IMR-90 (cell line): Measurements from ENCODE around the gene ZNF514. TPM values are rescaled to one million over a fixed set of nuclear protein-coding genes. Genes with fewer than 3 reads are reported as not detected.

Source experiments
- ATAC-seq: fragments of 200-7000 bp; cut with Tn5 transposase; 2 replicates; pipeline ENCODE4 v1.9.1; 2020; ENCODE audit warnings: low read depth, mild to moderate bottlenecking, moderate library complexity
- BruUV-seq: library from RNA; stranded (reverse); fragments of 400-500 nt; replicated peaks from 2 replicates; lab custom pipeline; 2021; lab: Mats Ljungman, UMichigan
- CTCF ChIA-PET: fragments of 300-600 bp; formaldehyde crosslinking; extraction: SDS; loops from one replicate; lab custom pipeline; 2021; ENCODE audit warnings: antibody characterized with exemption; lab: Yijun Ruan, JAX
- POLR2A ChIA-PET: fragments of 300-600 bp; sonication (Branson Sonifier 250); formaldehyde crosslinking; loops from one replicate; lab custom pipeline; 2022; ENCODE audit warnings: antibody characterized with exemption; ENCODE audit not compliant: unreplicated experiment; lab: Charles Lee
- DNase-seq: peaks from one replicate; pipeline ENCODE4 v3.0.0; 2013
- H2AFZ ChIP-seq: replicated peaks from 2 replicates; pipeline ENCODE3; 2013; ENCODE audit warnings: low read length, mild to moderate bottlenecking; ENCODE audit not compliant: poor library complexity
- H2AK5ac ChIP-seq: 2 replicates; pipeline ENCODE4 v1.6.1; 2013; ENCODE audit warnings: low read depth, low read length, inconsistent platforms
- H2AK9ac ChIP-seq: replicated peaks from 2 replicates; pipeline ENCODE3; 2013; ENCODE audit warnings: mild to moderate bottlenecking, low read depth, low read length, moderate library complexity; ENCODE audit not compliant: poor library complexity
- H2BK120ac ChIP-seq: 2 replicates; pipeline ENCODE4 v1.6.1; 2013; ENCODE audit warnings: low read depth, low read length, inconsistent platforms
- H2BK15ac ChIP-seq: 3 replicates; pipeline ENCODE4 v1.6.1; 2013; ENCODE audit warnings: low read depth, low read length, inconsistent platforms
- H2BK20ac ChIP-seq: 2 replicates; pipeline ENCODE4 v1.6.1; 2013; ENCODE audit warnings: low read depth, mild to moderate bottlenecking, inconsistent platforms, low read length, moderate library complexity
- H2BK5ac ChIP-seq: 2 replicates; pipeline ENCODE4 v1.6.1; 2013; ENCODE audit warnings: mild to moderate bottlenecking, low read depth, low read length, inconsistent platforms; ENCODE audit not compliant: poor library complexity, severe bottlenecking
- H3K14ac ChIP-seq: replicated peaks from 2 replicates; pipeline ENCODE4 v1.6.1; 2013; ENCODE audit warnings: low read depth, low read length, inconsistent platforms
- H3K18ac ChIP-seq: 2 replicates; pipeline ENCODE4 v1.6.1; 2013; ENCODE audit warnings: low read depth, low read length, control low read depth
- H3K23ac ChIP-seq: 2 replicates; pipeline ENCODE4 v1.6.1; 2013; ENCODE audit warnings: low read depth, low read length, inconsistent platforms
- H3K27ac ChIP-seq: 2 replicates; pipeline ENCODE4 v1.5.1; 2013; ENCODE audit warnings: mild to moderate bottlenecking, control low read depth, low read length; ENCODE audit not compliant: insufficient read depth
- H3K27me3 ChIP-seq: 2 replicates; pipeline ENCODE4 v1.6.1; 2013; ENCODE audit warnings: low read length; ENCODE audit not compliant: control insufficient read depth, insufficient read depth
- H3K36me3 ChIP-seq: 2 replicates; pipeline ENCODE4 v1.6.1; 2013; ENCODE audit warnings: low read length, mixed read lengths; ENCODE audit not compliant: control insufficient read depth, insufficient read depth
- H3K4ac ChIP-seq: 2 replicates; pipeline ENCODE4 v1.6.1; 2013; ENCODE audit warnings: low read depth, low read length, inconsistent platforms
- H3K4me1 ChIP-seq: 2 replicates; pipeline ENCODE4 v1.6.1; 2013; ENCODE audit warnings: low read length, mixed read lengths; ENCODE audit not compliant: control insufficient read depth, insufficient read depth
- H3K4me2 ChIP-seq: 2 replicates; pipeline ENCODE4 v1.6.1; 2013; ENCODE audit warnings: low read depth, mild to moderate bottlenecking, control low read depth, low read length, moderate library complexity
- H3K4me3 ChIP-seq: 2 replicates; pipeline ENCODE4 v1.5.1; 2013; ENCODE audit warnings: low read depth, mild to moderate bottlenecking, control low read depth, low read length, moderate library complexity; ENCODE audit not compliant: insufficient read depth
- H3K56ac ChIP-seq: 2 replicates; pipeline ENCODE4 v1.6.1; 2013; ENCODE audit warnings: low read length, inconsistent platforms; ENCODE audit not compliant: insufficient read depth; ENCODE audit errors: extremely low read depth
- H3K79me1 ChIP-seq, 2 experiments: 2 replicates each; pipeline ENCODE4 v1.6.1; 2013; ENCODE audit warnings: low read length in 2 of 2, inconsistent platforms in 1 of 2, low read depth in 1 of 2
- H3K9ac ChIP-seq: 2 replicates; pipeline ENCODE4 v1.6.1; 2013; ENCODE audit warnings: low read depth, low read length, control low read depth
- H3K9me1 ChIP-seq: 2 replicates; pipeline ENCODE4 v1.6.1; 2013; ENCODE audit warnings: low read length, inconsistent platforms; ENCODE audit not compliant: insufficient read depth
- H3K9me3 ChIP-seq: 2 replicates; pipeline ENCODE4 v1.6.1; 2013; ENCODE audit warnings: low read length; ENCODE audit not compliant: control insufficient read depth, insufficient read depth
- H4K20me1 ChIP-seq: 2 replicates; pipeline ENCODE4 v1.6.1; 2013; ENCODE audit warnings: low read length, inconsistent platforms; ENCODE audit not compliant: insufficient read depth
- H4K5ac ChIP-seq: 2 replicates; pipeline ENCODE4 v1.6.1; 2013; ENCODE audit warnings: mild to moderate bottlenecking, low read depth, low read length, control low read depth
- H4K8ac ChIP-seq, 2 experiments: 2 replicates each; pipeline ENCODE4 v1.6.1; 2013; ENCODE audit warnings: low read depth in 2 of 2, low read length in 2 of 2, control low read depth in 1 of 2, inconsistent platforms in 1 of 2
- H4K91ac ChIP-seq: 2 replicates; pipeline ENCODE4 v1.6.1; 2013; ENCODE audit warnings: low read depth, low read length, inconsistent platforms; ENCODE audit not compliant: insufficient read depth
- NFE2L2 ChIP-seq: fragments of 150-350 bp; IDR thresholded peaks from 2 replicates; pipeline ENCODE4 v1.6.1; 2016; ENCODE audit warnings: low read depth, mild to moderate bottlenecking, low read length
- RFX5 ChIP-seq: IDR thresholded peaks from 2 replicates; pipeline ENCODE4 v1.8.0; 2012; ENCODE audit warnings: low read depth, mild to moderate bottlenecking, low read length, moderate library complexity
- WGBS, 2 experiments: methylation state at CpG; one replicate each; pipeline versions ENCODE4 v1.1.5 to v1.1.7; 2013; ENCODE audit warnings: missing lambda C conversion rate in 2 of 2; ENCODE audit not compliant: insufficient read length in 1 of 2; ENCODE audit errors: extremely low coverage in 2 of 2; 5-methylcytosine and 5-hydroxymethylcytosine counted together
- dilution Hi-C: fragments of 300-500 bp; cut with HindIII; formaldehyde crosslinking; loops from one replicate; pipeline ENCODE4 v1.14.3; 2018; ENCODE audit warnings: low sequenced_read_pairs; ENCODE audit not compliant: unreplicated experiment
- in situ Hi-C: fragments of 300-500 bp; cut with MboI; formaldehyde crosslinking; loops from 3 replicates; pipeline ENCODE4 v1.14.3; 2019; ENCODE audit warnings: low sequenced_read_pairs, inconsistent platforms, mixed read lengths
- intact Hi-C: fragments of 100-400 bp; cut with micrococcal nuclease; formaldehyde crosslinking; loops from 2 replicates; pipeline ENCODE4 v1.10.0; 2022
- polyA plus RNA-seq, 3 experiments: library from polyadenylated mRNA; depleted of rRNA; stranded (reverse); fragments of >200 nt; gene quantifications; 2 replicates each; pipeline ENCODE4 v1.2.3, GENCODE V29; 2012; ENCODE audit warnings: low replicate concordance in 1 of 3
- total RNA-seq: library from RNA; depleted of rRNA; stranded (reverse); fragments of >200 nt; gene quantifications from 2 replicates; pipeline ENCODE4 v1.2.3, GENCODE V29; 2012

Gene ZNF514
- total and polyA plus RNA-seq, 2 of the 4 experiments (the other 2 are of a cell fraction): 5.3 to 6.5 TPM

- Histone ChIP-seq H4K91ac (no peak overlapping the region), H3K4me2 (peak overlapping the region; percentile 94), H2BK15ac (no peak overlapping the region), H2BK20ac (no peak overlapping the region), H3K9me3 (peaks cover 29% of the 10 kb centered on the region), H2AK9ac (peak overlapping the region; percentile 90), H3K18ac (no peak overlapping the region), H3K36me3 (peaks cover 28% of the 10 kb centered on the region), H3K27me3 (no peaks in the 10 kb centered on the region), H2BK120ac (no peak overlapping the region), H3K56ac (no peak overlapping the region), H2AFZ (peak overlapping the region; percentile 97), H3K14ac (0 out of 2 replicates have a peak overlapping the region, but pooled peaks have one; percentile 3), H2AK5ac (peak overlapping the region; percentile 70; the same call in 1 of the 2 replicates), H3K4me1 (peaks cover 4% of the 10 kb centered on the region; the same call in 1 of the 2 replicates), H3K9me1 (0 out of 2 replicates have a peak, but pooled peaks cover 2% of the 10 kb centered on the region), H3K27ac (no peak overlapping the region; the same call in 1 of the 2 replicates), H3K23ac (peak overlapping the region; percentile 100; the same call in 1 of the 2 replicates), H4K8ac (peak overlapping the region; percentile 97 to 98; a peak in 2 of 4 replicates), H4K20me1 (no peaks in the 10 kb centered on the region), H3K79me1 (peaks cover 17 to 21% of the 10 kb centered on the region in 2 experiments), H4K5ac (peak overlapping the region; percentile 29; the same call in 1 of the 2 replicates), H3K9ac (peak overlapping the region; percentile 79), H2BK5ac (no peak overlapping the region), H3K4me3 (peak overlapping the region; percentile 75), H3K4ac (peak overlapping the region; percentile 88)
- ChIA-PET POLR2A (no interaction called here), CTCF (no interaction called here)
- DNase-seq (no peak), ATAC-seq (no peak)
- intact Hi-C loops (no loop called here), in situ Hi-C loops (no loop called here), dilution Hi-C loops (no loop called here)
- no TSS peak for BruUV-seq
- 24% methylated on average over 2 of the region's 10 CpGs; no CpG with 5 or more reads in 1 of the 2 experiments for WGBS, 2 experiments
- TF ChIP-seq RFX5 (no peak), NFE2L2 (no peak)
These were observed 1.2 kb downstream of the ZNF514 start for GRCh38 chr2:95158441-95158840.
